Measurements from ENCODE around the gene PDZD8. TPM values are rescaled to one million over a fixed set of nuclear protein-coding genes. Genes with fewer than 3 reads are reported as not detected.

The PDZD8 gene
- total RNA-seq, 2 experiments from 2014 or later: 27.6 to 27.7 TPM

DNA sequence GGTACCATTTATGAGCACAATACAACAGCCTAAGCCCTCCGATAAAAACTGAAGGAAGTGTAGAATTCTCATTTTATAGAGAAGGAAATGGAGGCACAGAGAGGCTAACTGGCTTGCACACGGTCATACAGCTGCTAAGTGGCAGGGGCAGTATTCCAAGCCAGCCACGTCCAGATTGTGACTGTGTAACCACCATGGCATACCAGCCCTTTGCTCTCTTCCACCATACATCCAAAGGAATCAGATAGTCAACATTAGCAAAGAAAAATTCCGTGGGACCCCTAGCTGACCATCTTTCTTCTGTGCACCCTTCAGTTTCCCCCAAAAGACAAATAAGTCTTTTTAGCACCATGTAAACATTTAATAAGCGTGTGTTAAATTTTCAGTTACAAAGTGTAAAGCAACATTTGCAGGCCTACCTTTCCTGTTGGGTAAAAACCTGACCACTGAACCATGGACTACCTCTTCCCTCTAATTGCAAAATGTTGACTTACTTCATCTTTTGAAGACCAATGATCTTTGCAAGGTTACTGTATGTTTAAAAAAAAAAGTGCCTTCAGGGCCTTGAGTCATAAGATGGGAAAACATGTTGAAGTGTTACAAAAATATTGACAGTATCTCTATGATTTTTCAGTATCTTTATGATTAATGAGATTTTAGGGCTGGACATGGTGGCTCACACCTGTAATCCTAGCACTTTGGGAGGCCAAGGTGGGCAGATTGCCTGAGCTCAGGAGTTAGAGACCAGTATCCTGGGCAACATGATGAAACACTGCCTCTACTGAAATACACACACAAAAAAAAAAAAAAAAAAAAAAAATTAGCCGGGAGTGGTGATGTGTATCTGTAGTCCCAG lies 24.3 kb upstream of the PDZD8 start:
- POLR2A ChIA-PET: no interaction called here
- CTCF ChIA-PET: interaction anchor here (0.7 kb wide), 1 partner anchor 7 kb away, joined by 4 read pairs; no protein-coding TSS in a partner anchor

DNA sequence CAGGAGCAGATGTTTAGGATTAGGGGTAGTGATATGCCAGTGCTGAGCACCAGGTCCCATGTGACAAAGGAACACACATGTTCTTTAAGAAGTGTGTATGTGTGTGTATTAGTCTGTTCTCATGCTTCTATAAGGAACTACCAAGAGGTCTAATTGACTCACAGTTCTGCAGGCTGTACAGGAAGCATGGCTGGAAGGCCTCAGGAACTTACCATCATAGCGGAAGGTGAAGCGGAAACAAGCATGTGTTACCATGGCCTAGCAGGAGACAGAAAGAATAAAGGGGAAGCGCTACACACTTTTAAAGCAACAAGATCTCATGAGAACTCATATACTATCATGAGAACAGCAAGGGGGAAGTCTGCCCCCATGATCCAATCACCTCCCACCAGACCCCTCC lies 22.8 kb upstream of the PDZD8 start:
- CTCF ChIA-PET: no interaction called here
- POLR2A ChIA-PET: no interaction called here

DNA sequence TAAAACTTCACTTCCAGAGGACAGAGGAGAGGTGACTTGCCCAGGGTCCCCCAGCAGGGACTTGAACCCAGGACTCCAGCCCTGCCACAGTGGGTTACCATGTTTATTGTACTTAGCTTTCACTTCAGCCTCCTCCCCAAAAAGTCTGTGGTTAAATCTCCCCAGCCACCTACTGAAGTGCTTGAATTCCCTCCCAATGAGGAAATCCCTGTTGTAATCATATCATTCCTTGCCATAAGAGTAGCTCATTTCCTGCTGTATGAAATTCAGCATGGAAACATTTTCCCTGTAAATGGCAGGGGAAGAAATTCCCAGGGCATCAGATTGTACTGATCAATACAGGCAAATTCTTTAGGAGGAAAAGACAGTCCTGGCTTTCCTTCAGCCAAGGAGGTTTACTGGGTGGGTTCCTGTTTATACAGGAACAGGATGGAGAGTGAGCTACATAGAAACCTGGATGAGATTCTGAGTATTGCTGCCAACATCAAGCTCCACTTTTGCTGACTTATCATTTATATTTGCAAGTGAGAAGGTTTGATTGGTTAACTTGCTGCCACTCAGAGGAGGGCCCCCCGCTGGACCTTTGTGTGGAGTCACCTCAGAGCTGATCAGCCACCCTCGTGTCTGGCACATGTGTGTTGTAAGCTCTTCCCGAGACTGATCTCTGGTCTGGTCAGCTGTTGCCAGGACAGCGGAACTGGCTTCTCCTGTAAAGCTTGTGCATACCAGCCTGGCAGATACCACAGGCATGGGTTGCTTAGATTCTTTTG lies 16.4 kb upstream of the PDZD8 start:
- POLR2A ChIA-PET: no interaction called here

DNA sequence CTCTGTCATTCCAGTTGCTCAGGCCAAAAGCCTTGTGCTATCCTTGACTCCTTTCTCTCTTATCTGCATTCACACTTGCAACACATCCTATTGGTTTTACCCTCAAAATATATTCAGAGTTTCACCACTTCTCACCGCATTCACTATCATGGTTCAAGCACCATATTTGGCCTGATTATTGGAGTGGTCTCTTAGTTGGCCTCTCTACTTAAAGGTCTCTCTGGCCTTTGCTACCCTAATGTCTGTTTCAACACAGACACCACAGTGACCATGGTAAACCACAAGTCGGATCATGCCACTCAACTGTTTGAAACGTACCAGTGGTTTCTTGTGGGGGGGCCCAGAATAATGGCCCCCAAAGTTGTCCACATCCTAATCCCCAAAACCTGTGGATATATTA lies 15.2 kb upstream of the PDZD8 start:
- CTCF ChIA-PET: no interaction called here

More for the DNA sequence above, 16.4 kb upstream of the PDZD8 start:
- CTCF ChIA-PET: no interaction called here

DNA sequence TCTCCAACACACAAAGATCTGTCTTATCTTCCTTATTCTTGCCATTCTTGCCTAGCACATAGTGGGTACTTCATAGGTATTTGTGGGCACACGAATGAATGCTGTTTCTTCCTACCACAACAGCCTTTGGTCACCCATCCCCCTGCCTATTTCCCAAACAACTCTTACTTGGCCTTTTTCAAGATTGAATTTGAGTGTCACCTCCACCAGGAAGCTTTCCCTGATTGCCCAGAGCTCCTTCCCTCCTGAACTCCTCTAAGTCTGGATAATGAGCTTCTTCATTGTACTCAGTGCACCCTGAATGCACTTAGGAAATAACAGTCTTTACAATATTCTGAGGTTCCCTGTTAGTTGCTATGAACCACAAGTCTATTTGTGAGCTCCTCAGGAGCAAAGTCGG lies 11.6 kb upstream of the PDZD8 start:
- ChIA-PET CTCF (no interaction called here), POLR2A (no interaction called here)

More for the DNA sequence above, 15.2 kb upstream of the PDZD8 start:
- POLR2A ChIA-PET: no interaction called here

GRCh38 chr10:117382861-117383260 lies 7.6 kb upstream of the PDZD8 start:
- POLR2A ChIA-PET: no interaction called here
- CTCF ChIA-PET: interaction anchor here (1.0 to 1.2 kb wide), 2 partner anchors 76 to 164 kb away, joined by 3 read pairs; no protein-coding TSS in a partner anchor

- POLR2A ChIA-PET: interaction anchor here (0.6 kb wide), 1 partner anchor 641 kb away, joined by 7 read pairs; no protein-coding TSS in a partner anchor
Measured at GRCh38 chr10:117374506-117375359, 507 bp downstream of the PDZD8 start.

DNA sequence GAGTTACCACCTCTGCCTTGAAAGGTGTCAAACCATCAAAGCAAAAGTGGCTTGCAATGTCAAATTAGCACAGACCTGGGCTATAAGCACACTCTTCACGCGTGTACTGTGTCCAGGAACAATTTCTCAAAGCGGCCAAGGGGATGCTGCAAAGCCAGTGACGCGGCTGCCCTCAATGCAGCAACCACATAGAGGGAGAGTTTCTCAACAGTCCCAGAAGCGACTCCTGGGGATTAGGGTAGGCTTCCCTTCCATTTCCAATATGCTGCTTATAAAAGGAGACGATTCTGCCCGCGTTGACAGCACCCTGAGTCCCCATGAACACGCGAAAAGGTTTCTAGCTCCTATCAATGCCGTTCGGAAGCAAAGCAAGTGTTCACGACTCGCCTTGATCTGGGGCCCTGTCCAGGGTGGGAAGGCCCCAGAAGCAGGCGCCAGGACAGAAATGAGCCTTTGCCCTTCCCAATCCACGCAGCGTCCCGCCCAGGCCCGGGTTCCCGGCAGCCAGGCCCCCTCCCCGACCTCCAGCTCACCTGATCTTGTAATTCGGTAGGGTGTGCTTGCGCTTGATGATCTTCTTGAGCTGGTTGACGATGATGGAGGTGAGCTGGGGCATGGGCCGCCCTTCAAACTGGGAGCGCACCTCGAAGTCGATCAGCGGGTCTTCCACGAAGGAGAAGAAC lies 1.3 kb downstream of the PDZD8 start:
- ChIA-PET CTCF (interaction anchor here (0.9 to 1.2 kb wide), 2 partner anchors 13 to 158 kb away, joined by 4 read pairs; no protein-coding TSS in a partner anchor), POLR2A (no interaction called here)

More at GRCh38 chr10:117374506-117375359, 507 bp downstream of the PDZD8 start:
- CTCF ChIA-PET: interaction anchor here (0.9 to 1.2 kb wide), 2 partner anchors 14 to 158 kb away, joined by 4 read pairs; no protein-coding TSS in a partner anchor

- ChIA-PET POLR2A (no interaction called here), CTCF (no interaction called here)
Measured at GRCh38 chr10:117370205-117370604, 5.0 kb downstream of the PDZD8 start.

GRCh38 chr10:117367718-117368117 lies 7.5 kb downstream of the PDZD8 start:
- ChIA-PET CTCF (no interaction called here), POLR2A (no interaction called here)

- ChIA-PET POLR2A (no interaction called here), CTCF (no interaction called here)
Measured at GRCh38 chr10:117366741-117367140, 8.5 kb downstream of the PDZD8 start.

DNA sequence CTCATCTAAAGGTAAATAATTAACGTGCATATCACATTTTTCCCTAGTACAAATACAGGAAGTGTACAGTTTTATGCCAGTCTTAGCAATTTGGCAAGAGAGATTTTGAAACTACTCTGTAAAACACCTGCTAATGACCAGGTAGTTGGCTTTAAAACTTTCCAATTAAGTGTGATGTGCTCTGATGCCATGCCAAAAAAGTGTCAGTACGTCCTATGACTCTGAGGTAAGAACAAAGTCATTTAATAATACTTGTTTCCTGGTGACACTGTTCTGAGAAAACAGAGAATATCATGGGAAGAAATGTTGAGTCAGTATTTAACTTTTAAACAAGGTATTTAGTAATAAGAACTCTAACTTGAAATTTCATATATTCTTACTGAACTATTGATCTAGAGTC lies 9.6 kb downstream of the PDZD8 start:
- POLR2A ChIA-PET: no interaction called here
- CTCF ChIA-PET: no interaction called here

DNA sequence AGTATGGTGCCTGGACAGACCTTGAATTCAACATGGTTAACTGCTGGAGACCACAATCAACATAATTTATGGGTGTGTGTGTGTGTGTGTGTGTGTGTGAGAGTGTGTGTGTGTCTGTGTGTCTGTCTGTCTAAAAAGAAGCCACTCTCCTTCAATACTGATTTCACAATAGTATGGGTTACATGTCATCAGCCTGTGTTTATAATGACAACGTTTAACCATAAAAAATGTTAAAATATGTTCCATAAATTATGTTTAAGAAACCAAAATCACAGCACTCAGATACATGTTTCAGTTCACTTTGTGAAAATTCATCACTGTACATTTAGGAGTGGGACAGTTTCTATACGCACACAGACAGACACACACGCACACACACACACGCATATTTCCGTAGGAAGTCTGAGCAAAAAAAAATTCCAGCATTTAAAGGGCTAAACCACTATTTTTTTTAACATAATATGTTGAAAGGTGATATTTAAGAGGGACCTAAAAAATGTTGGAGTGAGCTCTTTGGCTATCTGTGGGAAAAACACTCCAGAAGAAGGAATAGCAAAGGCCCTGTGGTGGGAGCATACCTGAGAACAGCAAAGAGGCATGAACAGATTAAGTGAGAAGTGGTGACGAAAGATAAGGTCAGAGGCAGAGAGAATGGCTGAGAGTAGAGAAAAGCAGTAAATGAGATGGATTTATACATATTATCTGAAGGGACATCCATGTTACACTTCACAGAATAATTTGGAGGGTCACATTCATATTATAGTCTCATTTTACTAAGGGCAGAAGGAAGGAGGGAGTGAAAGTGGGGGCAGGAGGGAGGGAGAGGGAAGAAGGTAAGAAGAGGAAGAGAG lies 10.9 kb downstream of the PDZD8 start:
- ChIA-PET POLR2A (no interaction called here), CTCF (no interaction called here)

GRCh38 chr10:117363028-117363427 lies 12.2 kb downstream of the PDZD8 start:
- ChIA-PET POLR2A (no interaction called here), CTCF (no interaction called here)

- POLR2A ChIA-PET: no interaction called here
- CTCF ChIA-PET: no interaction called here
Measured at GRCh38 chr10:117362313-117362712, 12.9 kb downstream of the PDZD8 start.

GRCh38 chr10:117360994-117361667 lies 14.1 kb downstream of the PDZD8 start:
- CTCF ChIA-PET: interaction anchor here (1.2 to 1.3 kb wide), 2 partner anchors 13 to 43 kb away, joined by 3 to 4 read pairs; no protein-coding TSS in a partner anchor
- POLR2A ChIA-PET: interaction anchor here (0.9 kb wide), 1 partner anchor 14 kb away, joined by 3 read pairs; no protein-coding TSS in a partner anchor

DNA sequence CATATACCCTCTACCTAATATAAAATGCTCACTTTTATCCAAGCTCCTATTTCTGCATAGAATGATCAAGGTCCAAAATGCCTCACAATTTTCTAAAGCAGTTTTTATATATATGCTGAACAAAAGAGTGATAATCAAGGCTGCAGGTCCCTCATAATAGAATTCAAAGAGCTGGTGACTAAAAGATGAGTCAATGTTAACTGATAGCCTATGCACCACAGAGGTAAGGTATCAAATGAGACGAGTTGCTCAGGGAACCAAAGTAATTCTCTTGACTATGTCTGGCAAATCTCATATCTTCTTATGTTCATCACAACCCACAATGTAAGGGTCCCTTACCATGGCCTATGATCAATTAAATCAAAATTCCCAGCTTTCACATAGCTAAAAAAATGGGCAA lies 15.2 kb downstream of the PDZD8 start:
- CTCF ChIA-PET: interaction anchor here (1.2 kb wide), 1 partner anchor 41 kb away, joined by 3 read pairs; no protein-coding TSS in a partner anchor
- POLR2A ChIA-PET: no interaction called here

GRCh38 chr10:117355072-117355471 lies 20.2 kb downstream of the PDZD8 start:
- ChIA-PET CTCF (interaction anchor here (1.4 kb wide), 1 partner anchor 138 kb away, joined by 3 read pairs; no protein-coding TSS in a partner anchor), POLR2A (no interaction called here)

All from activated CD8-positive, alpha-beta memory T cell treated with anti-CD3 and anti-CD28 coated beads for 36 hours (primary cell).